ENCODE results near the gene PCDHB2.

GRCh38 chr5:141101059-141101458 is 6.6 kb downstream of the PCDHB2 start:
- TF ChIP-seq, protein P1, sequence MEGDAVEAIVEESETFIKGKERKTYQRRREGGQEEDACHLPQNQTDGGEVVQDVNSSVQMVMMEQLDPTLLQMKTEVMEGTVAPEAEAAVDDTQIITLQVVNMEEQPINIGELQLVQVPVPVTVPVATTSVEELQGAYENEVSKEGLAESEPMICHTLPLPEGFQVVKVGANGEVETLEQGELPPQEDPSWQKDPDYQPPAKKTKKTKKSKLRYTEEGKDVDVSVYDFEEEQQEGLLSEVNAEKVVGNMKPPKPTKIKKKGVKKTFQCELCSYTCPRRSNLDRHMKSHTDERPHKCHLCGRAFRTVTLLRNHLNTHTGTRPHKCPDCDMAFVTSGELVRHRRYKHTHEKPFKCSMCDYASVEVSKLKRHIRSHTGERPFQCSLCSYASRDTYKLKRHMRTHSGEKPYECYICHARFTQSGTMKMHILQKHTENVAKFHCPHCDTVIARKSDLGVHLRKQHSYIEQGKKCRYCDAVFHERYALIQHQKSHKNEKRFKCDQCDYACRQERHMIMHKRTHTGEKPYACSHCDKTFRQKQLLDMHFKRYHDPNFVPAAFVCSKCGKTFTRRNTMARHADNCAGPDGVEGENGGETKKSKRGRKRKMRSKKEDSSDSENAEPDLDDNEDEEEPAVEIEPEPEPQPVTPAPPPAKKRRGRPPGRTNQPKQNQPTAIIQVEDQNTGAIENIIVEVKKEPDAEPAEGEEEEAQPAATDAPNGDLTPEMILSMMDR (IDR thresholded peaks at IDR 0.05; ENCODE audit: insufficient read depth, low read length) = no peak
- no peak for TF ChIP-seq POLR2AphosphoS5 (IDR thresholded peaks at IDR 0.05; ENCODE audit: low read depth)
- TF ChIP-seq GABPA (IDR thresholded peaks at IDR 0.05; ENCODE audit: low read depth) = no peak
- no peak for TF ChIP-seq REST (IDR thresholded peaks at IDR 0.05; ENCODE audit: insufficient replicate concordance, low read depth)
- TF ChIP-seq SPI1 (IDR thresholded peaks at IDR 0.05; ENCODE audit: borderline replicate concordance, low read depth) = no peak
